Putamen (tissue), 1 donor: ENCODE measurements around the gene BRD4.
"Not testable (repeated sequence)": the region's sequence is repeated elsewhere in the genome, so short reads cannot be mapped to it uniquely, and the experiment has no call there.

Source experiments
- DNase-seq: peaks from one replicate; pipeline ENCODE4 v3.0.0-alpha.2; 2016; ENCODE audit warnings: low spot score

The BRD4 gene

DNA sequence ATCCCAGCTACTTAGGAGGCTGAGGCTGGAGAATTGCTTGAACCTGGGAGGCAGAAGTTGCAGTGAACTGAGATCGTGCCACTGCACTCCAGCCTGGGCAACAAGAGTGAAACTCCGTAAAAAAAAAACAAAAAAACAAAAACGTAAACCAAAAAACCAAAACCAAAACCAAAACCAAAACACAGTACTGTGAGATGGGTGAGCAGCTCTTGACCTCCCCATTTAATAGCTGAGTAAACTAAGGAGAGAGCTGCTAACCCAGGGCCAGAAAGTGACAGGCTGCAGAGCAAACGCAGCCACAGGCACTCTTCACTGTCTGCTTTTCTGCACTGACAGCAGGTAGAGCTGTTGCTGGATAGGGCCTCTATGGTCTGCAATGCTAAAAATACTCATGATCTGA, 27.7 kb upstream of the BRD4 start:
- DNase-seq: not testable (repeated sequence)

DNA sequence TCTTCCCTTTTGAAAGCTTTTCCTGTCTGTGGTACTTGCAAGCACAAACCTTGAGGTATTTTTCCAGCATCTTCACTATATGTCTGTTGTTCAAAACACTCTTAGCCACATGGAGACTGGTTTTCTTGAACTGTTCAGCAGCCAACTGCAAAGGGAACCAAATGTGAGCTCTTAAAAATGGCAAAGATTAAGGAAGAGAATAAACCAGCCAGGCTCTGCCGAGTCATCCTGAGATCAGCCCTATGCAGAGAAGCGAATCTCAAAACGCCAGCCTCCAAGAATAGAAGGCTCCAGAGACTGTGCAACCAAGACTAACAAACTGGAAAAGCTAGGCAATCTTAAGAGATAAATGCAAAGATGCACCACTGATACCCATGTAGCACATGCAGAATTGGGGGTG, 26.6 kb upstream of the BRD4 start:
- DNase-seq: no peak

DNA sequence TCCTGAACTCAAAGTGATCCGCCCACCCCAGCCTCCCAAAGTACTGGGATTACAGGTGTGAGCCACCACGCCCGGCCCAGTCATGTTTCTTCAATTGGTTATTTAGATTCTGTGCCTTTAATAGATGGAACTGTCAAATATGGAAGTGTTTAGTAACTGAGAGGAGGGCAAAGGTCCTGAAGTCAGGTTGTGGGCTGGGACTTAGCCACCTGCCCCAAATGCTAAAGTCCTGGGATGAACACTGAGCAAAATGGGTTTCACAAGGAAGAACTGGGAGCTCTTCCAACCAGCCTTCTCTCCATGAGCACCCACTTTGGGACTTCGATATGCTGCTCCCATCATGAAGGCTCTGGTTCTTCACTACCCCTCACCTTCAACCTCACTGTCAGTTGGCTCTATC, 25.6 kb upstream of the BRD4 start:
- no peak for DNase-seq

DNA sequence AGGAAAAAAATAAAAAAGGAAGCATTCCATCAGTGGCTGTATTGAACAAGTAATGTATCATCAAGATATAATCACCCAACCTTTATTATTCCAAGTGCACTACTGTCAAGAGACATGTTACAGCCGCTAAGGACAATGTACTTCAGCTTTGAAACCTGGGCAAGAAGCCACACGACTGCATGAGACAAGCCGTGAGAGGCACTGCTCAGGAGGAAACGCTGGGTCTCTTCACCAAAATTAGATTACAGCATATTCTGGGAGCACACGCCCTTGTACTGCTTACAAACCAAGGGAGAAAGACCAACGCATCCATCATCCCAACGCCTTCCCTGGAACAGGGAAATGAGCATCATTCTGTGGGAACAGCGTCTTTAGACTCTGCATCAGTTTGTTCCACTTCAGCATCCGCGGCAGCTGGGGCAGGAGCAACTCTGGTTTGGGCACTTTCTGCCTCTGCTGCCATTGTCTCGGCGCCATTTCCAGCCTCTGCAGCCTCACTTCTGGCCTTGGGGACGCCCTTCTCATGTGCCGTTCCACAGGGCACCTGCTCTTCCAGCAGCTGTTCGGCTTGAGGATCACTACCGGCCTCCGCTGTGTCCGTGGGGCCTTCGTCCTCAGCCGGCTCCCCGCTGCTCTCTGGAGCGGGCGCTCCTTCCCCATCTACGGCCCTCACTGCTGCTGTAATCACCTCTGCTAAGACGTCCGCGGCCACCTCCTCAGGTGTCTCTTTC, 22.4 kb upstream of the BRD4 start:
- DNase-seq: no peak

DNA sequence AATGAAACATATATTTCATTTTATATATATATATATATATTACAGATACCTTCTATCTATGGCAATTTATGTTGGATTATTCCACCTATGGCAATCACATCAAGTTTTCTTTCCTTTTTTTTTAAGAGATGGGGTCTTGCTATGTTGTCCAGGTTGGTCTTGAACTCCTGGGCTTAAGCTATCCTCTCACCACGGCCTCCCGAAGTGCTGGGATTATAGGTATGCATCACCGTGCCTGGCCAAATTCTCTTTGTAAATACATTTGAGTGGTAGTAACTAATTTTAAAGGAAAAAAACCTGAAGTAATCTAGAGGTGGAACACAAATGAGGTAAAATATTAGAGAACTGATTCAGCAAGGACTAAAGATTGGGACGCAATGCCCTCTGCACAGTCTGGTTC, 21.6 kb upstream of the BRD4 start:
- no peak for DNase-seq

DNA sequence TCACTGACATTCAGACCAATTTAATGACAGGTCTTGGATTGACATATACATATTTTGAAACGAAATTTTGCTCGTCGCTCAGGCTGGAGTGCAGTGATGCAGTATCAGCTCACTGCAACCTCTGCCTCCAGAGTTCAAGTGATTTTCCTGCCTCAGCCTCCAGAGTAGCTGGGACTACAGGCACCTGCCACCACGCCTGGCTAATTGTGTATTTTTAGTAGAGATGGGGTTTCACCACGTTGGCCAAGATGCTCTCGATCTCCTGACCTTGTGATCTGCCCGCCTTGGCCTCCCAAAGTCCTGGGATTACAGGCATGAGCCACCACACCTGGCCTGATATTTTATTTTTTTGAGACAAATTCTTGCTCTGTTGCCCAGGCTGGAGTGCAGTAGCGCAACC, 20.2 kb upstream of the BRD4 start:
- DNase-seq: not testable (repeated sequence)

DNA sequence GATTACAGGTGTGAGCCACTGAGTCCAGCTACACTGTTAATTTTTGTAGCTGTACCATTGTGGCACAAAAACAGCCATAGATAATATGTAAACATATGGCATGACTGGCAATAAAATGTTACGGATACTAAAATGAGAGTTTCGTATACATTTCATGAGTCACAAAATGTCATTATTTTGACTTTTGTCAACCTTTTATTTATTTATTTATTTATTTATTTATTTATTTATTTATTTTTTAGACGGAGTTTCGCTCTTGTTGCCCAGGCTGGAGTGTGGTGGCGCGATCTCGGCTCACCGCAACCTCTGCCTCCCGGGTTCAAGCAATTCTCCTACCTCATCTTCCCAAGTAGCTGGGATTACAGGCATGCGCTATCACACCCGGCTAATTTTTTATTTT, 9.0 kb upstream of the BRD4 start:
- DNase-seq: not testable (repeated sequence)

DNA sequence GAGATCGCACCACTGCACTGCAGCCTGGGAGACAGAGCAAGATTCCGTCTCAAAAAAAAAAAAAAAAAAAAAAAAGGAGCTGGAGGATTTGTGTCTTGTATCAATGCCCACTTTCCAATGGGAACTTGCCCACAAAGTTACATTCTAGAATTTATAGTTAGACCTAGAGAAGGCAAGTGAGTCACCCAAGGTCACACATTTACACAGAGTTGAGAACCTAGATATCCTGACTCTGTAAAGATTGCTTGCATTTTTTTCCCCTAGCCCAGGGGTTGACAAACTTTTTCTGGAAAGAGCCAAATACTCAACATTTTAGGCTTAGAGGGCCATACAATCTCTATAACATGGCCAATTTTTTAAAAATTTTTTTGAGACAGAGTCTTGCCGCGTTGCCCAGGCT, 7.7 kb upstream of the BRD4 start:
- no peak for DNase-seq

DNA sequence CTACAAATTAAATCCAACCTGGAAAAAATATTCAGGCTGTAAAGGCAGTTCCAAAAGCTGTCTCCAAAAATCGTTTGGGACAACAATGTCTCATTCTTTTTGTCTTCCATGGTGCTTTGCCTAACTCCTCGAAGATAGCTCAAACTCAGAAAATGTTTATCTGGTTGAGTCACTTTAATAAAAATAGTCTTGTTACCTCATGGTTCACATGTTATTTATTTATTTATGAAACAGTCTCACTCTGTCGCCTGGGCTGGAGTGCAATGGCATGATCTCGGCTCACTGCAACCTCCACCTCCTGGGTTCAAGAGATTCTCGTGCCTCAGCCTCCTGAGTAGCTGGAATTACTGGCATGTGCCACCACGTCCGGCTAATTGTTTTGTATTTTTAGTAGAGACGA, 4.9 kb upstream of the BRD4 start:
- no peak for DNase-seq

DNA sequence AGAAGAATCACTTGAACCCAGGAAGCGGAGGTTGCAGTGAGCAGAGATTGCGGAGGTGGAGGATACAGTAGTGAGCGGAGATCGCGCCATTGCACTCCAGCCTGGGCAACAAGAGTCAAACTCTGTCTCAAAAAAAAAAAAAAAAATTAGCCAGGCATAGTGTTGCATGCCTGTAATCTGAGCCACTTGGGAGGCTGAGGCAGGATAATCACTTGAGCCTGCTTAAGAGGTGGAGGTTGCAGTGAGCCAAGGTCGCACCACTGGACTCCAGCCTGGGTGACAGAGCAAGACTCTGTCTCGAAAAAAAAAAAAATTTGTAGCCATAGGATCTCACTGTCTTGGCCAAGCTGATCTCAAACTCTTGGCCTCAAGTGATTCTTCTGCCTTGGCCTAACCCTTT, 3.7 kb upstream of the BRD4 start:
- not testable (repeated sequence) for DNase-seq

DNA sequence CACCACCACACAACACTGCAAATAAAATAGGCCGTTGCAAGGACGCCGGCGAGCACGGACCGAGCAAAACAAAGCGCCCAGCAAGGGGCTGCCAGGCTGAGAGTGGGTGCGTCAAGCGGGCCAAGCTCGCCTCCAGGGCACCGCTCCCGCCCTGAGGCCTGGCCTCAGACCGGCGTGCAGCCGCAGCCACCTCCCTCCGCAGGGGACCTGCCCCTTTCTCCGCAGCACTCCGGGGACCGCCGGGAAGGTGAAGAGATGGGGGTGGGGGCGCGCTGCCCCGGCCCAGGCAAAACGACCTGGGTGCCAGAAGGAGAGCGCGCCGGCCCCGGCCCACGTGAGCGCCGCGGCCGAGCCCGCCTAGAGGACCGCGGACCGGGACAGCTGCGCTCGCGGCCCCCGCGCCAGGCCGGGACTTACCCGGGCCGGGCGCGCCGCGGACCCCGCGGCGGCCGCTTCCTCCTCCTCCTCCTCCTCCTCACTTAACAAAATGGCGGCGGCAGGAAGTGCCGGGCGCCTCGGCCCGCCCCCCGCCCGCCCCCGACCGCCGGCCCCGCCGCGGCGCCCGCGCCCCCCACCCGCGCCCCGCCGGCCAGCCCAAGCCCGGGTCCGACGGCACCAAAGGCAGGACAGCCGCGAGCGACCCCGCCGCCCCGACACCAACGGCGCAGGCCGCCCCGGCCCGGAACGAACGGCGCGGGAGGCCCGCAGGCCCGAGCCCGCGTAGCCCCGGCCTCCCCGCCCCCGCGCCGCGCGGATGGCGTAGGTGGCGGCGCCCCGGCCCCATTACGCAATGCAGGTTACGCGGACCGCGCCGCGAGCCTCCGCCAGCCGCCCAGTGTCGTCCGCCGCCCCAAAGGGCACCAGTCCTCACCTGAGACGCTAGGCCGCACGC, 674 bp downstream of the BRD4 start:
- DNase-seq: no peak

DNA sequence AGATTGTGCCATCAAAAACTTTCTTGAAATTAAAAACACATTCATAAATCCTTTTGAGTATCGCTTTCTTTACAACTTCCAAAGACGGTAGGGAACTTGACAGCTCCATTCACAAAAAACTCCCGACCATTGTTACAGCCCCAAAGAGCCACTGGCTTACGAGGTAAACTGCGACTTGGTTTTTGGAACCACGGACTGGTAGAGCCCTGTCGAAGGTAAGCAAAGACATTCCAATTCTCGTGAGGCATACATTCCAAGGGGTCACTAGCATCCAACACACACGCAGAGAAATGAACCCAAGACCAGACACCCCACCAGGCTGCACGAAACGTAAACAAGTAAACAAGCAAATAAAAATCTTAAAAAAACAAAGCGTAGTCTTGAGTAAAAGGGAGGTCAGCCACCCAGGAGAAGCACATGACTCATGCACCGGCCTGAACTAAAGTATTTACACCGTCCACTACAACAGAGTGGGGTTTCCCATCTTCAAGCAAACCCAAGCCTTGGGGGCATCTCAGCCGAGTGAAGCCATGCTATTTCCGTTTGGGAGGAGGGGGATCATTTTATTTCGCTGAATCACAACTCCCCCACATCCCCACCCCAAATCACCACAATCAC, 1.4 kb downstream of the BRD4 start:
- DNase-seq: no peak

DNA sequence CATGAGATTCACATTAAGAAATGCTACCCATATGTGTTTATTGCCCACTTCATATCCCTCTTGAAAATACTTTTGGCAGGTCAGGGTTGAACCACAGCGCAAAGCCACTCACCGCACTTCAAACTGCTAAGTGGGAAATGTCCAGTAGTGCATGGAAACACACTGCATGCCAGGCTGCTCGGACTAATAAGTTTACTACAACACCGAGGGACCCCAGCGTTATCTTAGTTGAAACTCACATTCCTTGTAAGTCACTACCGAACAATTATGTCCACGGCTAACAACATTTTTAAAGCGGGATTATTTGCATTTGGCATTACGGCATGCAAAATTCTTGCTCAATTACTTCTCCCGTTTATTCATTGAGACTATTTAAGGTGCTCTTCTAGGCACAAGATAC, 4.0 kb downstream of the BRD4 start:
- DNase-seq: no peak

DNA sequence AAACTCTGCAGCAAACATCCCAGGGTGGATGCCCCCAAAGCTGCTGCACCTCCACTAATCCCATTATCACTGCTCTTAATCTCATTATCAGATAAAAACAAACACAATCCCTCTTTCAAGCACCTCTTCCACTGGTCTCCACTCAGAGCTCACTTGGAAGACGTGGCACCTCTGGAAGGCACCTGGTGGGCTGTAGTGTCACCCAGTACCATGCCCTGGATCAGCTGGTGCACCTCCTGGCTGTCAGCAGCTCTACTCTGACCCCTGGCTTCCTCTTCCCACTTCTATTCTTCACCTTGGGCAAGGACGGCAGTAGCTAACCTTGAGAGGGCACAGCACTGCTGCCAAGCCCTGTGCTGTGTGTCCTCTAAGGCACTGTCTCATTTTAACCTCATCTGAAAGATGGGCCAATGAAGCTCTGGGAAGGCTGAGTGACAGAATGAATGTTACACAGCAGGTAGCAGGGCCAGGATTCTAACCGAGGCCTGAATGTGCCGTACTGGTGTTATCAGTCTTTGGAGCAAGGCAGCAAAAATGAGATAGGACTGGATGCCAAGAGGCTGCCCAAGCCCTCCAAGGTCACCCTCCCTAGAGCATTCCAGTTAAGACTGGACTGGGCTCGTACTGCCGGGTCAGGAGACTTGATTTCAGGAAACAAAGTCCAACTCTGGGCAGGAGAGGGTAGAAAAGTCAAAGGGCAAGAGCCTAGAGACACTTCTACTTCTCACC, 7.4 kb downstream of the BRD4 start:
- no peak for DNase-seq

DNA sequence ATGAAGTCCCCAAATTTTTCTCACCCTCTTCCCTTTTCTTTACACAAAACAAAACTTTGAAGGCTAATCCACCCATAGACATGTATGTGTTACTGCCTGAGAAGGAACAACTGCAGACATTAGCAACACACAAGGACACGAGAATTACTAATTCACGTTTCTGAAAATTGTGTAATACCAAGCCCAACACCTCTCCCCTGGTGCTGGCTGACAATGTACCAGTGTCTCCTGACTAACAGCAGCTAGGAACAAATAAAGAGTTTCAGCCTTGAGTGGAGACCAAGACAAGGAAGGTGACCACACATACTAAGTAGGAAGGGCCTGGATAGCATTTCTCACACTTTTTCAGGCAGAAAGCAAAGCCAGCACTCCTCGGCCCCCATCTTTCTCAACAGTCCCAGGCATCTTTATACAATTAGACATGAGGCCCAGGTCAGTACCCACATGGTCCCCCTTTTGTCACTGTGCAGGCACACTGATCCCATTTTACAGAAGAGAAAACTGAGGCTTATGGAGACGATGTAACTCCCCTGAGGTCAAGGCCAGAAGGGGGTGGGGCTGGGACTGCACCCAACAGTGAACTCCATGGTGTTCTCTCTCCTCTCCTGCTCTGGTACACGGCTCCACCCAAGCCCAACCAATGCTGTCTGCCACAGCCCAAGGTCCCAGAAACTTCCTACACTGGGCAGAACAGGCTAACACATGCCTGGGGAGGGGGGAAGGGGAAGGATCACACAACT, 8.7 kb downstream of the BRD4 start:
- DNase-seq: no peak

DNA sequence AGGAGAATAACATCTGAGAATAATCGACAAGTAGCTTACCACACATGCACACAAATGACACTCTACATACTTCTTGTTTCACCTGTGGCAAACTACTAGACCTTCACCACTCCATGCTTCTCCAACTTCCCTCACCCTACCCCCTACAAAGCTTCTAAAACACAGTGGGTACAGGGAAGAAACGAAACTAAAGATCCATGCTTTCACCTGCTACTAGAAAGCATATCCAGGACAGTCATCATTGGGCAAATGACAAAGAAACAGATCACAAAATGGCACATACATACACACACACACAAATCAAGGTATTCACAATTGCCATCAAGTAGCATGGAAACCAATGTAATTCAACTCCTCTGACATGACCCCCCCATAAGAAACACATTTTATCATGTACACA, 10.6 kb downstream of the BRD4 start:
- no peak for DNase-seq

DNA sequence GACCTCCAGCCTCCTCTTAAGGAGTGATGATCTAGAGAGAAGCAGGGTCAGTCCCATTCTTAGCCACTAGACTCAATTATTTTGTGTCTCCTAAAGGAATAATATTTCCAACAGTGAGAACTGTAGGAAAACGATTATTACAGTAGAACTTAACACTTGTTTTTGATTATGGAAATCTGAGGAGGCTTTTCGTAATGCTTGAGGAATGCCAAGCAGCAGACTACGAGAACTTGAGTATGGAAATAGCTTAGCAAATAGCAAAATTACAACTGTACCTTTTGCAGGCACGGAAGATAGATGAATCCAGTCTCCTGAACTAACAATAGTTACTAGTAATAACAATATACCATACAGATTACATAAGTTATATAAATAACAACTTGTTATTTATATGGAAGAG, 12.2 kb downstream of the BRD4 start:
- DNase-seq: no peak

DNA sequence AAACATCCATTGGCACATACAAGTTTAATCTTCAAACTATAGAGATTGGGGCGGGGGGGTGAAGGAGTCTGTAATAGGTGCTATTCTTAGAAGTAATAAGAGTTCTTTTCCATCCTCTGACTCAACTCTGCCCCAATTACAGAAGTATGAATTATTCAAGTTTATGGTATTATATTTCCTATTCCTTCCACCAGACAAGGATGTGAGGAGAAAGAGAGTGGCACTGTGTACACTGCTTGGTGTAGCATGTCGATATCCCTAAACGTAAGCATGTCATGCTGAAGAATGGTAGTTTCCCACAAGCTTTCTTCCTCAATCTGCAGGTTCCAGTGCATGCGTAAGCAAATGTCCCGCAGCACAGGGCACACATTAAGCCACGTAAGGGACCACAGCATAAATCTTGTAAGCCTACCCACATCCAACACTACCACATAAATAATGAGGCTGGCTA, 14.1 kb downstream of the BRD4 start:
- no peak for DNase-seq

DNA sequence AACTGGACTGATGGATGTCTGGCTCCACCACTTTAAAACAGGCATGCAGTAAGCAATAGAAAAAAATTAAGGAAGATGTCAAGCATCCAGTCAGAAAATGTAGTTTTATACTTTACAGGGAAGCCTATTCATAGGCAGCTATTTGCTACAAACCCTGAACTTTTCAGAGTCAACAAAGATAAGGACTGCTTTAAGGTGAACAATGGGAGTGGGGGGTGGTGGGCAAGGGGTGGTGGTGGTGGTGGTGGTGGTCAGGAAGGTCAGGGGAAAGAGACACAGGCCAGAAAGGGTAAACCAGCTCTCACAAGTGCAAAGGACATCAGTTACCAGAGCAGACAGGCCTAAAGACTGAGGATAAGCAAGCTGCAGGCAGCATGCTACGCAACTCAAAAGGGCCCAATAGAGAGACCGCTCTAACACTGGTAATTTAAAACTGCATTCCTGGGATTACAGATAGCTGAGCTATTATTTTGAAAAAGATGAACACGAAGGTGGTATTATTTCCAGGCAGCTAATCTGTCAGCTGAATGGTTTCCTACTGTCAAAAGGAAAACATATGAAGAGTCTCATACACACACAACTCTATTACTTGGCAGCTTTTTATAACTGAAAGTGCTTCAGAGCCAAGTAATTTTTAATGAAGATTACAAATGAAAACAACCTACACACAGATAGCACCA, 14.8 kb downstream of the BRD4 start:
- DNase-seq: no peak

DNA sequence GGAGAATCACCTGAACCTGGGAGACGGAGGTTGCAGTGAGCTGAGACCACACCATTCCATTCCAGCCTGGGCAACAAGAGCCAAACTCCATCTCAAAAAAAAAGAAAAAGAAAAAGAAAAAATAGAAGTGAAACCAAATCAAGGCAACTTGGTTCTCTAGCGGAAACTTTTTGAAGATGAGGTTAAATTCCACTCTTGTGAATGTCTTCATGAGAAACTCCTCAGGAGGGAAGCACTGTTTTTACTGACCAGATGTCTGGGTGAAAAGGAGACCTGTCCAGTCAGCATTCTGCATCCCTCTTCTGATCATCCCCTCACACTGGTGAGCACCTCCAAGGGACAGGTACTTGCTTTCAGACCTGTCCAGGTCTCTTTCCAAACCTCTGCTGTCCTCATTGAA, 15.8 kb downstream of the BRD4 start:
- no peak for DNase-seq

DNA sequence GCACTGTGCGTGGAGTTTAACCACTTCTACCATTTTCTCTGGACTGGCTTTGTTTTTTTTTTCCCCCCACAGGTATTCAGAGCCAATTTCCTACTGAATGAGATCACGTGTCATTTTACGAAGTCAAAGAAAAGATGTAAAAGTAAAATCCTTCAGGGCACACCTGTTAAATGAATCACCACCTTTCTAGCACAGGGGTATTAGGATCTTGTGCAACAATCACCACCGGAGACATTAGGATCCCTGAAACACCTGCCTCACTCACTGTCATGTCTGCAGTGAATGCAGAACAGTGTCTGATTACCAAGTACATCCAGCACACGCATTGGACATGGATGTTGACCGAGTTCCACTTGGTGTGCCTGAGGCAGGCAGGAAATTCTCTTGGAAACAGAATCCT, 17.2 kb downstream of the BRD4 start:
- DNase-seq: no peak
